H1 (cell line): Measurements from ENCODE around the gene GPR68. TPM values are rescaled to one million over a fixed set of nuclear protein-coding genes. Genes with fewer than 3 reads are reported as not detected.

Experiments used
- CTCF ChIA-PET: fragments of 300-600 bp; sonication (Branson Sonifier 250); formaldehyde crosslinking; loops from one replicate; lab custom pipeline; 2021; ENCODE audit not compliant: partially characterized antibody; lab: Charles Lee
- POLR2A ChIA-PET: fragments of 300-600 bp; sonication (Branson Sonifier 250); formaldehyde crosslinking; loops from one replicate; lab custom pipeline; 2021; ENCODE audit warnings: inconsistent platforms; ENCODE audit not compliant: partially characterized antibody; lab: Charles Lee
- DNase-seq, 2 experiments: peaks; one replicate each; pipeline versions ENCODE4 v3.0.0 to v3.0.0-alpha.2; 2010 to 2022; ENCODE audit warnings: low spot score in 2 of 2, low read depth in 1 of 2, mixed read lengths in 1 of 2
- FAIRE-seq: peaks from 2 replicates; lab custom pipeline; 2011; peaks lifted over from hg19 to GRCh38; lab: Jason Lieb, UNC
- H2AFZ ChIP-seq: 2 replicates; pipeline ENCODE4 v1.8.1; 2012; ENCODE audit warnings: low read length, inconsistent platforms
- H2AK5ac ChIP-seq: 2 replicates; pipeline ENCODE4 v1.6.1; 2013; ENCODE audit warnings: low read depth, low read length
- H2BK120ac ChIP-seq: replicated peaks from 2 replicates; pipeline ENCODE3; 2013; ENCODE audit warnings: low read depth, low read length, inconsistent platforms
- H2BK12ac ChIP-seq: 2 replicates; pipeline ENCODE4 v1.6.1; 2013; ENCODE audit warnings: low read depth, low read length
- H2BK15ac ChIP-seq: 2 replicates; pipeline ENCODE4 v1.6.1; 2013; ENCODE audit warnings: low read length
- H2BK20ac ChIP-seq: 2 replicates; pipeline ENCODE4 v1.6.1; 2013; ENCODE audit warnings: low read length
- H2BK5ac ChIP-seq: 2 replicates; pipeline ENCODE4 v1.6.1; 2013; ENCODE audit warnings: low read depth, low read length
- H3K14ac ChIP-seq: 2 replicates; pipeline ENCODE4 v1.6.1; 2013; ENCODE audit warnings: inconsistent platforms; ENCODE audit not compliant: insufficient read length
- H3K18ac ChIP-seq: 2 replicates; pipeline ENCODE4 v1.6.1; 2013; ENCODE audit warnings: low read length; ENCODE audit errors: extremely low read depth
- H3K23ac ChIP-seq: 2 replicates; pipeline ENCODE4 v1.6.1; 2013; ENCODE audit warnings: inconsistent platforms; ENCODE audit not compliant: insufficient read length
- H3K23me2 ChIP-seq: 2 replicates; pipeline ENCODE4 v1.6.1; 2013; ENCODE audit warnings: low read depth, low read length
- H3K27ac ChIP-seq: 2 replicates; pipeline ENCODE4 v1.6.1; 2011; ENCODE audit warnings: low read depth, low read length, inconsistent platforms
- H3K27me3 ChIP-seq, 4 experiments: replicated peaks in 1 of 4; 1 replicate in 1 of 4; 2 replicates in 3 of 4; pipeline versions ENCODE4 v1.6.1 to v1.8.1; 2011 to 2013; ENCODE audit warnings: low read length in 3 of 4, mild to moderate bottlenecking in 3 of 4, inconsistent platforms in 2 of 4, mixed read lengths in 2 of 4, moderate library complexity in 1 of 4; ENCODE audit not compliant: control insufficient read depth in 3 of 4, insufficient read depth in 3 of 4; ENCODE audit errors: extremely low read depth in 1 of 4
- H3K36me3 ChIP-seq, 4 experiments: 2 replicates each; pipeline versions ENCODE4 v1.6.1 to v1.8.1; 2011 to 2013; ENCODE audit warnings: mild to moderate bottlenecking in 4 of 4, low read length in 3 of 4, moderate library complexity in 2 of 4, control low read depth in 1 of 4, inconsistent platforms in 1 of 4; ENCODE audit not compliant: insufficient read depth in 4 of 4, control insufficient read depth in 2 of 4
- H3K4ac ChIP-seq: replicated peaks from 2 replicates; pipeline ENCODE3; 2013; ENCODE audit warnings: low read length, low read depth, mixed read lengths, inconsistent platforms; ENCODE audit not compliant: insufficient read length
- H3K4me1 ChIP-seq, 4 experiments: replicated peaks in 1 of 4; 1 replicate in 1 of 4; 2 replicates in 3 of 4; pipeline versions ENCODE4 v1.6.1 to v1.8.1; 2011 to 2013; ENCODE audit warnings: low read length in 3 of 4, inconsistent platforms in 2 of 4, mixed read lengths in 1 of 4; ENCODE audit not compliant: insufficient read depth in 4 of 4, control insufficient read depth in 3 of 4
- H3K4me2 ChIP-seq, 2 experiments: 2 replicates each; pipeline versions ENCODE4 v1.6.1 to v1.8.1; 2011 to 2013; ENCODE audit warnings: low read depth in 2 of 2, low read length in 2 of 2, control low read depth in 1 of 2, inconsistent platforms in 1 of 2, mild to moderate bottlenecking in 1 of 2; ENCODE audit not compliant: insufficient read depth in 1 of 2
- H3K4me3 ChIP-seq, 4 experiments: fragments of 200-600, 300-600 bp in 1 of 4; sonication (generic), shearing (Covaris generic), sonication (Bioruptor Twin) in 1 of 4; 2 replicates each; pipeline versions ENCODE4 v1.5.1 to v1.8.1; 2011 to 2016; ENCODE audit warnings: low read length in 4 of 4, low read depth in 3 of 4, control low read depth in 2 of 4, inconsistent platforms in 2 of 4, mild to moderate bottlenecking in 2 of 4, mixed read lengths in 1 of 4, moderate library complexity in 1 of 4; ENCODE audit not compliant: insufficient read depth in 2 of 4; ENCODE audit errors: extremely low read depth in 1 of 4
- H3K56ac ChIP-seq: replicated peaks from 2 replicates; pipeline ENCODE3; 2013; ENCODE audit warnings: low read depth, mild to moderate bottlenecking, mixed read lengths, low read length, inconsistent platforms; ENCODE audit not compliant: insufficient read length
- H3K79me1 ChIP-seq: 2 replicates; pipeline ENCODE4 v1.6.1; 2013; ENCODE audit warnings: low read depth, low read length, control low read depth
- H3K79me2 ChIP-seq, 2 experiments: 2 replicates each; pipeline versions ENCODE4 v1.6.1 to v1.8.1; 2012 to 2013; ENCODE audit warnings: low read length in 2 of 2, mild to moderate bottlenecking in 2 of 2, inconsistent platforms in 1 of 2; ENCODE audit not compliant: insufficient read depth in 2 of 2, control insufficient read depth in 1 of 2
- H3K9ac ChIP-seq, 4 experiments: replicated peaks in 1 of 4; 1 replicate in 1 of 4; 2 replicates in 3 of 4; pipeline versions ENCODE4 v1.6.1 to v1.8.1; 2011 to 2013; ENCODE audit warnings: low read depth in 3 of 4, low read length in 3 of 4, control low read depth in 2 of 4, mild to moderate bottlenecking in 2 of 4, moderate library complexity in 2 of 4, inconsistent platforms in 1 of 4; ENCODE audit errors: extremely low read depth in 1 of 4
- H3K9me3 ChIP-seq, 2 experiments: 2 replicates each; pipeline versions ENCODE4 v1.6.1 to v1.8.1; 2012 to 2013; ENCODE audit warnings: mild to moderate bottlenecking in 2 of 2, moderate library complexity in 2 of 2, control low read depth in 1 of 2, inconsistent platforms in 1 of 2, low read depth in 1 of 2, low read length in 1 of 2, mixed read lengths in 1 of 2; ENCODE audit not compliant: insufficient read depth in 2 of 2
- H4K20me1 ChIP-seq, 2 experiments: replicated peaks in 1 of 2; 2 replicates each; pipeline versions ENCODE3 to v1.8.1; 2011 to 2013; ENCODE audit warnings: inconsistent platforms in 2 of 2, low read length in 2 of 2, mild to moderate bottlenecking in 1 of 2; ENCODE audit not compliant: insufficient read depth in 2 of 2, control insufficient read depth in 1 of 2
- H4K5ac ChIP-seq: 2 replicates; pipeline ENCODE4 v1.6.1; 2013; ENCODE audit warnings: low read length, low read depth, mixed read lengths, inconsistent platforms; ENCODE audit not compliant: insufficient read length
- H4K8ac ChIP-seq: 2 replicates; pipeline ENCODE4 v1.8.0; 2013; ENCODE audit warnings: mild to moderate bottlenecking, moderate library complexity, low read length, inconsistent platforms; ENCODE audit not compliant: insufficient read depth; ENCODE audit errors: extremely low read depth
- H4K91ac ChIP-seq: replicated peaks from 2 replicates; pipeline ENCODE3; 2013; ENCODE audit warnings: low read length, mixed read lengths, inconsistent platforms; ENCODE audit not compliant: insufficient read length
- ATF2 ChIP-seq: IDR thresholded peaks from 2 replicates; pipeline ENCODE4 v1.6.1; 2012; ENCODE audit warnings: low read length, inconsistent platforms
- CBX5 ChIP-seq: fragments of 300-800, 300-1000 bp; sonication (generic); IDR thresholded peaks from 2 replicates; pipeline ENCODE4 v1.7.1; 2016; ENCODE audit warnings: antibody characterized with exemption, low read length, low read depth
- CBX8 ChIP-seq: fragments of 300-800, 300-1000 bp; sonication (generic); IDR thresholded peaks from 2 replicates; pipeline ENCODE4 v1.7.1; 2016; ENCODE audit warnings: low read depth, low read length, borderline replicate concordance
- CHD2 ChIP-seq: IDR thresholded peaks from 2 replicates; pipeline ENCODE4 v1.6.1; 2012; ENCODE audit warnings: low read length, improper control_type of control experiment
- EZH2 ChIP-seq: fragments of 200-600 bp; sonication (generic); IDR thresholded peaks from 2 replicates; pipeline ENCODE4 v1.7.1; 2012; ENCODE audit warnings: low read depth, mild to moderate bottlenecking, moderate library complexity, low read length, inconsistent platforms; ENCODE audit not compliant: severe bottlenecking
- HDAC2 ChIP-seq, 2 experiments: fragments of 300-600 bp in 1 of 2; sonication (generic) in 1 of 2; IDR thresholded peaks; 2 replicates each; pipeline ENCODE4 v1.6.1; 2011 to 2012; ENCODE audit warnings: low read depth in 2 of 2, low read length in 2 of 2, mild to moderate bottlenecking in 2 of 2, moderate library complexity in 2 of 2, borderline replicate concordance in 1 of 2, inconsistent platforms in 1 of 2
- JUN ChIP-seq: IDR thresholded peaks from 2 replicates; pipeline ENCODE4 v1.6.1; 2011; ENCODE audit warnings: low read depth, mild to moderate bottlenecking, improper control_type of control experiment, low read length
- JUND ChIP-seq: IDR thresholded peaks from 2 replicates; pipeline ENCODE4 v1.6.1; 2011; ENCODE audit warnings: mild to moderate bottlenecking, improper control_type of control experiment, low read length
- MAFK ChIP-seq: IDR thresholded peaks from 2 replicates; pipeline ENCODE4 v1.6.1; 2012; ENCODE audit warnings: low read depth, mild to moderate bottlenecking, improper control_type of control experiment, low read length
- PHF8 ChIP-seq: fragments of 200-600 bp; sonication (generic); conservative IDR thresholded peaks from 2 replicates; pipeline ENCODE4 v1.7.1; 2012; ENCODE audit warnings: low read depth, mild to moderate bottlenecking, inconsistent platforms, low read length, moderate library complexity
- SIX5 ChIP-seq: IDR thresholded peaks from 2 replicates; pipeline ENCODE4 v1.6.1; 2011; ENCODE audit warnings: mild to moderate bottlenecking, low read depth, low read length
- TAF7 ChIP-seq: optimal IDR thresholded peaks from 2 replicates; pipeline ENCODE3; 2011; ENCODE audit warnings: low read depth, mild to moderate bottlenecking, inconsistent platforms, low read length, moderate library complexity, borderline replicate concordance
- WGBS, 2 experiments: shearing (Covaris generic) in 1 of 2; methylation state at CpG; one replicate each; pipeline versions ENCODE4 v1.1.6 to v1.1.7; 2013 to 2015; ENCODE audit warnings: low lambda C conversion rate in 2 of 2, mixed read lengths in 2 of 2, inconsistent platforms in 1 of 2, low coverage in 1 of 2, missing lambda C conversion rate in 1 of 2; ENCODE audit not compliant: insufficient replicate concordance in 2 of 2, insufficient coverage in 1 of 2, insufficient read length in 1 of 2; ENCODE audit errors: extremely low coverage in 1 of 2, missing lambda C conversion rate in 1 of 2; 5-methylcytosine and 5-hydroxymethylcytosine counted together
- polyA plus RNA-seq, 7 experiments: library from polyadenylated mRNA; depleted of rRNA in 3 of 7; stranded (reverse) in 5 of 7; unstranded in 2 of 7; fragments of >200 nt in 5 of 7; fragments of 200-250 nt in 2 of 7; gene quantifications; 1 replicate in 5 of 7; 2 replicates in 1 of 7; 4 replicates in 1 of 7; pipeline versions ENCODE4 v1.2.1 to v1.2.3, GENCODE V29; 2011 to 2013; ENCODE audit warnings: missing spikeins in 2 of 7, mixed read lengths in 2 of 7
- total RNA-seq: library from RNA; stranded (reverse); fragmentation: NEBNext Ultra II Directional; extraction: Animal tissue kit (Norgen Biotek cat#: 25700); gene quantifications from 2 replicates; pipeline ENCODE4 v1.2.1, GENCODE V29; 2021

The GPR68 gene
- total and polyA plus RNA-seq, 2 of the 8 experiments (the other 6 are each of a cell fraction or from before 2014, with no cell fraction given), result 0.22 to 0.76 TPM

DNA sequence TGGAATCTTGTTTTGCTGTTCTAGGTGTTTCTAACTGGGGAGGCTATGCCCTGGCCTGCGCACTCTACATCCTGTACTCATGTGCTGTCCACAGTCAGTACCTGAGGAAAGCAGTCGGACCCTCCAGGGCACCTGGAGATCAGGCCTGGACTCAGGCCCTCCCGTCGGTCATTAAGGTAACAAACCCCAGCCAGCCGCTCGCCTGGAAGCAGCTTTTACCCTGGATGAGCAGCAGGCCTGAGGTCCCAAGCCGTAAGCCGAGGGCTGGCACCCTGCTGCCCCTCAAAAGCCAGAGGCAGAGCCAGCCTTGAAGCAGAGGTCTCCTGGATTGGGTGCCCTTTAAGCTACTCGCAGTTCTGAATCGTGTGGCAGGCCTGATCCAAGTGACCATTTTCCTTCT lies 29.1 kb downstream of the GPR68 start:
- no peak overlapping the region; the same call in 1 of the 2 replicates for H4K8ac ChIP-seq
- H3K4me3 ChIP-seq, result no peak overlapping the region
- H2BK120ac ChIP-seq, result no peak overlapping the region
- no peak overlapping the region for H3K23ac ChIP-seq
- DNase-seq, result no peak
- FAIRE-seq, result no peak
- H2BK15ac ChIP-seq, result no peak overlapping the region
- H2BK5ac ChIP-seq, result no peak overlapping the region
- no peak overlapping the region for H3K14ac ChIP-seq
- no peak overlapping the region for H3K18ac ChIP-seq
- H3K36me3 ChIP-seq, result peaks cover 0 to 11% (median 2%) of the 10 kb centered on the region in 4 experiments; a peak in 3 of 8 replicates
- H4K20me1 ChIP-seq, result no peaks in the 10 kb centered on the region
- H4K5ac ChIP-seq, result no peak overlapping the region
- ChIA-PET POLR2A (interaction anchor here (1.0 kb wide), 1 partner anchor 155 kb away, joined by 3 read pairs; the partner anchor contains the start of gene RPS6KA5), CTCF (interaction anchor here (0.9 to 2.4 kb wide), 4 partner anchors 12 to 64 kb away, joined by 3 to 6 read pairs (median 4); no protein-coding TSS in a partner anchor)
- no peaks in the 10 kb centered on the region for H3K79me1 ChIP-seq
- H3K4ac ChIP-seq, result no peak overlapping the region
- no peak overlapping the region for H4K91ac ChIP-seq
- H2AK5ac ChIP-seq, result no peak overlapping the region
- no peak overlapping the region for H2BK12ac ChIP-seq
- no peak overlapping the region for H3K56ac ChIP-seq
- no peak overlapping the region for H3K27ac ChIP-seq
- no peaks in the 10 kb centered on the region for H3K79me2 ChIP-seq
- no peaks in the 10 kb centered on the region for H3K23me2 ChIP-seq
- no peak overlapping the region for H2BK20ac ChIP-seq
- WGBS, 2 experiments, result 86% methylated on average over 10 of the region's 10 CpGs; no CpG with 5 or more reads in 1 of the 2 experiments
- no peak overlapping the region for H2AFZ ChIP-seq
- H3K27me3 ChIP-seq, result no peaks in the 10 kb centered on the region
- H3K9ac ChIP-seq, result no peak overlapping the region
- H3K9me3 ChIP-seq, result no peaks in the 10 kb centered on the region
- H3K4me1 ChIP-seq, result no peaks in the 10 kb centered on the region
- no peak overlapping the region for H3K4me2 ChIP-seq
- no peak for TF ChIP-seq HDAC2 (IDR thresholded peaks at IDR 0.05; ENCODE audit: borderline replicate concordance in 1 of 2, low read depth in 2 of 2, low read length in 2 of 2)
- TF ChIP-seq JUN, result no peak
- no peak for TF ChIP-seq CHD2
- no peak for TF ChIP-seq JUND
- no peak for TF ChIP-seq MAFK
- no peak for TF ChIP-seq CBX5
- TF ChIP-seq SIX5, result no peak
- no peak for TF ChIP-seq EZH2
- no peak for TF ChIP-seq TAF7
- TF ChIP-seq PHF8, result no peak
- no peak for TF ChIP-seq CBX8
- TF ChIP-seq ATF2, result no peak
